Measurements from ENCODE around the gene MCUB.

MCUB gene

GRCh38 chr4:109733728-109734127 is 173.7 kb downstream of the MCUB start:
- no peak for DNase-seq

DNA sequence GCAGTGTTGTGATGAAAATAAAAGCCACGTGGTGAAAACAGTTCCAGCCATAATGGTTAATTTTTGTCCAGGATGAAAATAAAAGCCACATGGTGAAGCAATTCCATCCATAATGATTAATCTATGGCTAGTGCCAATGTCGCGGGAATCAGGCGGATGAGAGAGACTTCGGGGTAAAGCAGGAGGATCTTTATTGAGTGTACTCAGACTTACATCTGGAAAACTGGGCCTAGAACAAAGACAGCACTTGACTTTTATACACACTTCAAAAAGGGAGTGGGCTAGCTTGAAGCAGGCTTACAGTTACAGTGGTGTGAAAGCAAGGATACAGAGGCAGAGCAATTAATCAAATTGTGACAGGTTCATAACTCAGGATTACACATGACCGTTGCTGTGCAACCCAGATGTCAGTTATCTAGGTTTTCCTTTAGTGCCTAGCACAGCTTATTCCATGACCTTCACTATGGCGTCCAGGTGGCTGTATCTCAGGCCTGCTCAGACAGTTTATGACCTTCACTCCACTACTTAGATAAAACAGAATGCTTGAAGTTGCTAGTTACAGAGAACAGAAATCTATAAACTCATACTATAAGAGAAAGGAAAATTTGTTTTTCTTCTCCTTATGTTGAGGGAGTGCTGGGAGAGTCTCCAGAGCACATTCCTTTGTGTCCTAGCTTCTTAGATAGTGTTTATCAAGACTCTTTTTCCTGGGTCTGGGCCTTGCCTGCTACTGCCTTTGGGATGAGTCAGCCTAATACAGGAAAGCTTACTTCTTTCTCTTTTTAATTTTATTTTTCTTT is 175.7 kb downstream of the MCUB start:
- peak; percentile 0 for DNase-seq
